Activated CD4-positive, alpha-beta T cell treated with anti-CD3 and anti-CD28 coated beads, Interleukin-2, amount 50 U/mL, for 24 hours (primary cell): ENCODE results near the gene NOC4L.
"Not testable (repeated sequence)": the region's sequence is repeated elsewhere in the genome, so short reads cannot be mapped to it uniquely, and the experiment has no call there.

ENCODE experiments used
- DNase-seq, 2 donors: peaks; one replicate each; pipeline ENCODE4 v3.0.0-alpha.2; 2020; ENCODE audit warnings: low read depth in 1 of 2, low spot score in 1 of 2

Gene NOC4L

DNA sequence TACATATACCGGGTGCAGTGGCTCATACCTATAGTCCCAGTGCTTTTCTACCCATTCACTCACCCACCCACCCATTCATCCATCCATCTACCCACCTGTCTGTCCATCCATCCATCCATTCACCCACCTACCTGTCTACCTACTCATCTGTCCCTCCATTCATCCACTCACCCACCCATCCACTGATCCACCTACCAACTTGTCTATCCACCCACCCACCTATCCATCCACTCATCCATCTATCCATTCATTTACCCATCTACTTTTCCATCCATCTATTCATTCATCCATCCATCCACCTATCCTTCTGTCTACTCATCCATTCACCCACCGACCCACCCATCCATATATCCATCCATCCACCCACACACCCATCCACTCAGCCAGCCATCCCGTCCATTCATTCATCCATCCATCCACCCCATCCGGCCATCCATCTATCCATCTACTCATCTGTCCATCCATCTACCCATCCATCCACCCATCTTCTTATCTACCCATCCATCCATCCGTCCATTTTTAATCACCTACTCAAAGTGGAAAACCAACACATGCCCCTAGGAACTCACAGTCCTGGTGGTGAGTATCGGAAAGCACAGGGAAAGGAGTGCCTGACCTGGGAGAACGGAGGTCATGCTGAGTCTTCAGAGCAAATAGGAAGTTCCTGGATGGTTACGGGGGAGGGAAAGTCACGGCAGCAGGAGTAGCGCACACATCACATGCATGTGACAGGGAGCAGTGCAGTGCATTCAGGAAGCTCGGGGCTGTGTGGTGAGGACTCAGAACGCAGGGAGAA, 20.1 kb upstream of the NOC4L start:
- no peak for DNase-seq

DNA sequence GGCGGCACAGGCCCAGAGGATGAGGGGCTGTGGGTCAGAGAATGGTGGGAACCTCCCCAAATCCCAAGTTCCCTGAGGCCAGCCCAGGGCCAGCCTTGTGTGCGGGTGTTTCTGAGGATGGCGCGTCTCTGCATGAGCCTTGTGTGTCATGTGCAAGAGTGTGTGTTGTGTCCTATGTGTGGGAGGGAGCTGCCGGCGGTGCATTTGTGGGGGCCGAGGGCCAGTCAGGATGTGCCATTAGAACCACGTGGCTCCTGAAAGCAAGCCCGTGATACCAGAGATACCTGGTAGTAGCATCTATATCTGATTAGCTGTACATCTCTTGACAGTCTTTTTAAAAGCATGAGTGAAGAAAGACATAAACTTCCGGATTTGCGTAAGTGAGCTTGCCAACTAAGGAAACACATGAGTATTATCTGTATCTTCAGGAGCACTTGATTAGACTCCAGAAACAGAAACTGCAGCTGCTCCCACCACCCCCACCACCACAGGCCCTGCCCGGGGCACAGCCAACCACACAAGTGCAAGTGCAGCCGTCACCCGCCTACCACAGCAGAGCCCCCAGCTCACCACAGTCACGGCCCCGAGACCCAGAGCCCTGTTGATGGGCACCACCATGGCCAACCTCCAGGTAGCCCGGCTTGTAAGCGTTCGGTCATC, 19.4 kb upstream of the NOC4L start:
- no peak for DNase-seq

DNA sequence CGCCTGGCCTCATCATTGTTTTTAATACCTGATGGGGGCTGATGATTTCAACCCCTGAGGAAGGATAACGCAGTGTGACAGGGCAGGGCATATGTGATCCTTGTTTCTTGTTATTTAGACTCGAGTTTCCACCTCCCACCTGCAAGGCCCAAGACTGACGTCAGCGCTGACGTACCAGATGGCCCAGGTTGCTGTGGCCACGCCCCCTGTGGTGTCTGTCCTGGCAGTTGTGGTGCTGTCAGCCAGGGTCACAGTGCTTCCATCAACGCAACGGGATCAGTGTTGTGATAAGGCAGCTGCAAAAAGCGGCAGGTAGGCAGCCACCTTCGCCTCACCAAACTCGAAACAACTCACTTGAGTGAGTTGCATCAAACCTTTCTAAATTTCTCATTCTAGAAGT, 18.5 kb upstream of the NOC4L start:
- no peak for DNase-seq

- no peak for DNase-seq
Observed at GRCh38 chr12:132127041-132127440, 17.2 kb upstream of the NOC4L start.

DNA sequence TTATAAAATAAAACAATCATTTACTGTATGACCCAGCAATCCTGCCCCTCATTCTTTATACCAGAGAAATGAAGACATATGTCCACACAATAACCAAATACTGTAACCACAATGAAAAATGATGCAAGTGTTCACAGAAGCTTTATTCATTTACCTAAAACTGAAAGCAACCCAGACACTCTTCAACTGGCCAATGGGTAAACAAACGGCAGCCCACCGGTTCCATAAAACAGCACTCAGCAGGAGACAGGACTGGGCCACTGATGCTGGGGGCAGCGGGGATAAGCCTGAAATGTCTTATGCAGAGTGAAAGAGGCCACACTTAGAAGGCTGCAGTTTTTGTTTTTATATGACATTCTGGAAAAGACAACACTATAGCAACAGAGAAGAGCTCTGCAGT, 15.2 kb upstream of the NOC4L start:
- no peak for DNase-seq

GRCh38 chr12:132130690-132131089, 13.6 kb upstream of the NOC4L start:
- no peak for DNase-seq

GRCh38 chr12:132131229-132131628, 13.0 kb upstream of the NOC4L start:
- no peak for DNase-seq

GRCh38 chr12:132131952-132132351, 12.3 kb upstream of the NOC4L start:
- DNase-seq: no peak

DNA sequence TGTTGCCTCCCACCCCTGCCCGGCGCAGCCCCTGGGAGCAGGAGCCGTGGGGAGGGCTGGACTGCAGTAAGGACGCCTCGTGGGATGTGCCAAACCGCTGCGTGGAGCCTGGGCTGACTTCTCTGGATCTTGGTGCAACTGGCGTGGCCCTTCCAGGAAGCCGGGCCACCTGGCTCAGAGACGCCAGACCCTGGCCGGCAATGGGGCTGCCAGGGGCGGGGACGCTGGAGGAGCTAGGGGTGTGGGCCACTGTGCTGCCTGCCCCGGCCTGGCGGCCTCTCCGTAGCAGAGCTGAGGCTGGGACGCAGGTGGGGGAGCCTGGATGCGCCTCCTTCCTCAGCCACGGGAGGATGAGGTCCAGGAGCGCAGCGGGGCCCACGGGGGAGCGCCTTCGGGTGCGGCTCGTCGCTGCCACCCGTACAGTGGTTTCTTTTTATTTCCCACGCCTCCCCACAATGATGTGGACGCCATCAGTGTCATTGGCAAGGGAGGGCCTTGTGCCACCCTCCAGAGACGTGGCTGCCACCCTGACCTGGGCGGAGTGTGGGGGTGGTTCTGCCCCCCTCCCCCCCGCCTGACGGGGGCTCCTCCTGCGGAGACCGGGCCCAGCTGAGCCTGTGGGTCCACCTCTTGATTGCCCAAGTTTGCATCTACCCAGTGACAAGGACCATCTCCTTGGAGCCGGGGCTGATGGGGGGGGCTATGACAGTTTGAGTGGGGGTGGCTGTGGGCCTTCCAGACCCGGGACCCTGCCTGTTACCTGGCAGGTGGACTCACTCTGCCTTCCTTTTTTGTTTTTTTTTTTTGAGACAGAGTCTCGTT, 11.4 kb upstream of the NOC4L start:
- no peak for DNase-seq

DNA sequence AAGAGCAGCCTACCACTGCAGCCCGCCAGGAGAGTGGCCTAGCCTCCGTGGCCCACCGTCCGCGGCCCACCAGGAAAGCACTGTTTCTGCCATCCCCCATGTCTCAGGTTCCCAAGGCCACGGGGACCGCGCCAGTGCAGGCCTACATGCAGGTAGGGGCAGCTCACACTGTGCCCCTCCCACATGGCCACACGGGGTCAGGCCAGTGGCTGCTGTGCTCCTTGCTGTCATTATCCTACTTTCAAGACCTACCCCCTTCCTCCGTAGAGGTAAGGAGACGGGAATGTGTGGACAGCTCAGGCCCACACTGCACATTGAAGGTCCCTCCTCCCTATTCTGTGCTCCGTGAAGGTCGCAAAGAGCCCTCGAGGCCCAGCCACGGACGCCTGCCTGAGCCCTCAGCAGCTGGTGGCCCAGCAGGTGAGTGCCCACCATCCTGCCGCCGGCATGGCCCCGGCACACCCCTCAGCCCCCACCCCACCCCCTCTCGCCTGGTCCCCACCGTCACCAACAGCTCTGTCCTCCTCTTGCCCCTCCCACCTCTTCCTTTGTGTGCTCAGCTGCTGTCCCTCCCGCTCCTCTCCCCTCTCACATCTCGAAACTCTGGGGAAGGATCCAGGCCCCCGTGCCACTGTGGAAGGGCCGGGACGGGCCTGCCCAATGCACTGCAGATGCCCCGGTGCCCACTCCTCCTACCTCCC, 10.2 kb upstream of the NOC4L start:
- DNase-seq: no peak

DNA sequence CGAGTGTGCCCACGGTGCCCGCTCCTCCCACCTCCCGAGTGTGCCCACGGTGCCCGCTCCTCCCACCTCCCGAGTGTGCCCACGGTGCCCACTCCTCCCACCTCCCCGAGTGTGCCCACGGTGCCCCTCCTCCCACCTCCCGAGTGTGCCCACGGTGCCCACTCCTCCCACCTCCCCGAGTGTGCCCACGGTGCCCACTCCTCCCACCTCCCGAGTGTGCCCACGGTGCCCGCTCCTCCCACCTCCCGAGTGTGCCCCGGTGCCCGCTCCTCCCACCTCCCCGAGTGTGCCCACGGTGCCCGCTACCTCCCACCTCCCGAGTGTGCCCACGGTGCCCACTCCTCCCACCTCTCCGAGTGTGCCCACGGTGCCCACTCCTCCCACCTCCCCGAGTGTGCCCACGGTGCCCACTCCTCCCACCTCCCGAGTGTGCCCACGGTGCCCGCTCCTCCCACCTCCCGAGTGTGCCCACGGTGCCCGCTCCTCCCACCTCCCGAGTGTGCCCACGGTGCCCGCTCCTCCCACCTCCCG, 9.5 kb upstream of the NOC4L start:
- DNase-seq: not testable (repeated sequence)

DNA sequence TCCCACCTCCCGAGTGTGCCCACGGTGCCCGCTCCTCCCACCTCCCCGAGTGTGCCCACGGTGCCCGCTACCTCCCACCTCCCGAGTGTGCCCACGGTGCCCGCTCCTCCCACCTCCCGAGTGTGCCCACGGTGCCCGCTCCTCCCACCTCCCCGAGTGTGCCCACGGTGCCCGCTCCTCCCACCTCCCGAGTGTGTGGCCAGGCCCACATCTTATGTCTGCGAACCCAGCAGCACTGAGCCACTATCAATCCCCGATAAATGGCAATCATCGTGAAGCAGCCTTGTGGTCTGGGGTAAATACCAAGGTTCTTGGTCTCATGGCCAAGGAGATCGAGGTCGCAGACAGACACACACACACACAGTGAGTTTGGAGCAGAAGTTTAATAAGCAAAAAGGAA, 8.0 kb upstream of the NOC4L start:
- not testable (repeated sequence) for DNase-seq

DNA sequence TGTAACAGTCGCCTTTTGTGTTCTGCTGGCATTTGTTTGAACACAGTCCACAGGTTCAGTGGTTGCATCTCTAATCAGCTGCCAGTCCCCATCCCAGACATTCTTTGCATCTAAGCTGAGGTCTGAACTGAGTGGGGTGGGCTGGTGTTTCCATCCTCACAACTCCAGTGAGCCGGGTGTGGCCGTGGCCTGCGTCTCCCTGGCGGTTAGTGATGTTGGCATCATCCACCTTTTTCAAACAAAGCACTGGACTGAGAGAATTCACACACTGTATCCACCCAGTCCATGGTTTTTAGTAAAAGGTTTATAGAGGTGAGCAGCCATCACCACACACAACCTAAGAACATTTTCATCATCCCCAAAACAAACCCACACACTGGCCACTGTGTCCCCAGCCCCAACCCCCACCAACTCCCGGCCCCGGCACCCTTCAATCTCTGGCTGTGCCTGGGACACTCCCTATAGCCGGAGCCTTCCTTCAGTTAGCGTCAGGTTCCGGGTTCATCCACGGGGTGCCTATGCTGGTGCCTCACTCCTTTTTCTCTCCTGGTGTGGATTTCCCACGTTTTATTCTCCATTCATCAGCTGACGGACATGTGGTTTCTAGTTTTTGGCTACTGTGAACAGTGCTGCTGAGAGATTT, 6.7 kb upstream of the NOC4L start:
- DNase-seq: no peak

DNA sequence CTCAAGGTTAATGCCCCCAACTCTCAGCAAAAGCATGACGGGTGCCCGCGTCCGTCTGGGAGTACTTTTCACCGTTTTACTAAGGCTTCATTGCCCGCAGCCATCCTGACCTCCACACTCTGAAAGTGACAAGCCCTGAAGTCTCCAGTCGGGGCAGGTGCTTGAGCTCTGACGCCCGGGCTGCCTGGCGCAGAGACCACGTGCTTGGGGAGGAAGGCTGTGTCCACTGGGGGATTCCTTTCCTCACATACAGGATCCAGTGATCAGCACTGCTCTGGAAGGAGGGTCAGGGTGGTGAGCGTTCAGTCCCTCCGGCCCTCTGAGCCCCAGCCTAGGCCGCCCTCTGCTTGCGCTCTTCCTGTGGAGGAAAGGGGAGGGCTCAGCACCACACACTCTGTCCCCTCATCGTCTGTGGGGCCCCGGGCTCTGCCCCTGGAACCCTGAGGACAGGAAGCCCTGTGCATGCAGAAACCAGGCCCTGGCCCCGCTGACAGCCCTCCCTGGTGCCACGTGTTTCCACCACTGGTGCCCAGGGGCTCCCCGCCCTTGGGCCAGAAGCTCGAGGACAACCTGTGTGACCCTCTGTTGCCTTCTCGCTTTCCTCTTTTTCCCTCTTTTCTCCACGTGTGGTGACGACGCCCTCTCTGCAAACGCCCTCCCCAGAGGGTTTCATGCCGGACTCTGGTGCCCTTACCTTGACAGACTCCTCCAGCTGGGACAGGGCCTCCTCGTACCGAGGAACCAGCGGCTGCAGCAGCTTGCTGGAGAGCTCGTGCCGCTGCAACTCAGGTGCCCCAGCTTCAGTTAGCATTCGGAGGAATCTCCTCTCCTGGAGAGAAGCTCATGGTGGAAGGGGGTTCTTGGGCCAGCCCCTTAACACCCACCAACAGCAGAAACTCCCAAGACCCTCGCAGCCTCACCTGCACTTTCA, 5.1 kb upstream of the NOC4L start:
- no peak for DNase-seq

- DNase-seq: no peak
Observed at GRCh38 chr12:132139912-132140311, 4.3 kb upstream of the NOC4L start.

DNA sequence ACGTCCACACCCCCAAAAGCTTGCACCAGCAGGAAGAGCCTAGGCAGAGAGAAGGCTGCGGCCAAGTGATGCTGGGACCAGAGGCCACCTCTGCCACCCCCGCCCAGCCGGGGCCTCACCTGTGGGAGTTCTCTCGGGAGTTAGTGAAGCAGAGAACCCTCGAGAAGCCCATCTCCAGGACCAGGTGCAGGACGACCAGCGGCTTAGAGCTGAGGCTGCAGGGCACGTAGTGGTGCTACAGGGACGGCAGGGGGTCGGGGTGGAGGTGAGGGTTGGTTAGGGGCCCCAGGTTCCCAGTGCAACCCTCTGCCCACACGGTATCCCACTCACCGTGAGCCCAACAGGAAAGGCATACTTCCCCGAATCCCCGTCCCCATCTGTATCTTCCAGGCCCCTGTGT, 3.8 kb upstream of the NOC4L start:
- DNase-seq: no peak

- no peak for DNase-seq
Observed at GRCh38 chr12:132140918-132141841, 3.1 kb upstream of the NOC4L start.

- no peak for DNase-seq
Observed at GRCh38 chr12:132141976-132142678, 2.1 kb upstream of the NOC4L start.
